ENCODE results near the gene PPP1R37. TPM values are rescaled to one million over a fixed set of nuclear protein-coding genes. Genes with fewer than 3 reads are reported as not detected.

The PPP1R37 gene
- total and polyA plus RNA-seq, 2 of the 8 experiments (the other 6 are each of a cell fraction or from before 2014, with no cell fraction given) = 14.6 to 25.7 TPM

DNA sequence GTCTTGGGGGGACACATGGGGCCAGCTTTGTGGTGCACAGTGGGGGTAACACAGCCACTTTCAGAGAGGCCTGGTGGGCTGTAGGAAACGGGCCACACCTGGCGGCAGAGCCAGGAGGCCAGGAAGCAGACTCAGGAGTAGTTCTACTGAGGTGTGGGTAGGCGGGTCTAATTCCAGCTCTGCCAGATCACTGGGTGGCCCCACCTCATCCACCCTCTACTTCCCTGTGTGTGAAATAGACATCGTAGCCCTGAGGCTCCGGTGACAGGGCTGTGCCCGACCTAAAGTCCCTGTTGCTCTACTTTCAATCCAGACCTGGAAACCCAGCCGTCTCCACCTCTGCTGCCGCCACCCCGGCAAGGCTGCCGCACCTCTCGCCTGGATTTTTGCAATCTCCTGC lies 63.8 kb downstream of the PPP1R37 start:
- Histone ChIP-seq H3K27ac (ENCODE audit: low read depth, low read length) (no peak overlapping the region), H2BK5ac (ENCODE audit: low read depth, low read length) (no peak overlapping the region), H4K20me1 (replicated peaks in 1 of 2; ENCODE audit: control insufficient read depth in 1 of 2, insufficient read depth in 2 of 2, low read length in 2 of 2) (peaks cover 0 to 12% of the 10 kb centered on the region in 2 experiments), H3K18ac (ENCODE audit: extremely low read depth, low read length) (no peak overlapping the region), H3K4me2 (ENCODE audit: insufficient read depth in 1 of 2, low read depth in 2 of 2, low read length in 2 of 2) (no peak overlapping the region), H2AK5ac (ENCODE audit: low read depth, low read length) (no peak overlapping the region), H3K9ac (replicated peaks in 1 of 4; ENCODE audit: extremely low read depth in 1 of 4, low read depth in 3 of 4, low read length in 3 of 4) (no peak overlapping the region), H3K9me3 (ENCODE audit: insufficient read depth in 2 of 2, low read depth in 1 of 2, low read length in 1 of 2) (peaks cover 0 to 8% of the 10 kb centered on the region in 2 experiments; a peak in 1 of 4 replicates), H3K79me2 (ENCODE audit: control insufficient read depth in 1 of 2, insufficient read depth in 2 of 2, low read length in 2 of 2) (no peaks in the 10 kb centered on the region), H3K23ac (ENCODE audit: insufficient read length) (no peak overlapping the region), H3K4ac (replicated peaks; ENCODE audit: insufficient read length, low read depth, low read length) (no peak overlapping the region), H3K36me3 (ENCODE audit: control insufficient read depth in 2 of 4, insufficient read depth in 4 of 4, low read length in 3 of 4) (0 out of 8 replicates have a peak, but pooled peaks cover 0 to 2% (median 0%) of the 10 kb centered on the region in 4 experiments), H3K4me1 (replicated peaks in 1 of 4; ENCODE audit: control insufficient read depth in 3 of 4, insufficient read depth in 4 of 4, low read length in 3 of 4) (peaks cover 0 to 22% (median 9%) of the 10 kb centered on the region in 4 experiments; a peak in 6 of 7 replicates), H3K56ac (replicated peaks; ENCODE audit: insufficient read length, low read depth, low read length) (no peak overlapping the region), H4K91ac (replicated peaks; ENCODE audit: insufficient read length, low read length) (no peak overlapping the region), H2BK20ac (ENCODE audit: low read length) (no peak overlapping the region), H4K8ac (ENCODE audit: extremely low read depth, insufficient read depth, low read length) (no peak overlapping the region), H3K4me3 (ENCODE audit: extremely low read depth in 1 of 4, insufficient read depth in 2 of 4, low read depth in 3 of 4, low read length in 4 of 4) (no peak overlapping the region), H3K27me3 (replicated peaks in 1 of 4; ENCODE audit: control insufficient read depth in 3 of 4, extremely low read depth in 1 of 4, insufficient read depth in 3 of 4, low read length in 3 of 4) (peaks cover 16 to 43% (median 37%) of the 10 kb centered on the region in 4 experiments), H2BK12ac (ENCODE audit: low read depth, low read length) (no peak overlapping the region), H3K14ac (ENCODE audit: insufficient read length) (no peak overlapping the region), H2BK15ac (ENCODE audit: low read length) (no peak overlapping the region), H3K23me2 (ENCODE audit: low read depth, low read length) (peaks cover 9% of the 10 kb centered on the region; the same call in 1 of the 2 replicates), H3K79me1 (ENCODE audit: low read depth, low read length) (no peaks in the 10 kb centered on the region), H2AFZ (ENCODE audit: low read length) (no peak overlapping the region), H2BK120ac (replicated peaks; ENCODE audit: low read depth, low read length) (no peak overlapping the region), H4K5ac (ENCODE audit: insufficient read length, low read depth, low read length) (no peak overlapping the region)
- 88% methylated on average over 11 of the region's 11 CpGs; no CpG with 5 or more reads in 1 of the 2 experiments for WGBS, 2 experiments (ENCODE audit: extremely low coverage in 1 of 2, insufficient coverage in 1 of 2, insufficient read length in 1 of 2, insufficient replicate concordance in 2 of 2, low coverage in 1 of 2, low lambda C conversion rate in 2 of 2, missing lambda C conversion rate in 1 of 2)
- TF ChIP-seq ATF2 (IDR thresholded peaks at IDR 0.05; ENCODE audit: low read length) = no peak
- no peak for TF ChIP-seq NRF1 (IDR thresholded peaks at IDR 0.05; ENCODE audit: low read depth, low read length)
- TF ChIP-seq CEBPB (IDR thresholded peaks at IDR 0.05; ENCODE audit: low read depth, low read length) = no peak
- no peak for TF ChIP-seq POU5F1 (IDR thresholded peaks at IDR 0.05; ENCODE audit: low read depth, low read length)
- TF ChIP-seq BACH1 (IDR thresholded peaks at IDR 0.05; ENCODE audit: low read length) = no peak
- no peak for TF ChIP-seq RXRA (IDR thresholded peaks at IDR 0.05; ENCODE audit: insufficient read depth, low read depth, low read length)
- no peak for TF ChIP-seq BRCA1 (IDR thresholded peaks at IDR 0.05; ENCODE audit: low read depth, low read length)
- DNase-seq (ENCODE audit: low read depth in 1 of 2, low spot score in 2 of 2) = no peak
- POLR2A ChIA-PET (ENCODE audit: partially characterized antibody) = interaction anchor here (1.2 to 3.3 kb wide), 3 partner anchors 8 to 148 kb away, joined by 3 to 21 read pairs (median 7); no protein-coding TSS in a partner anchor
- CTCF ChIA-PET (ENCODE audit: partially characterized antibody) = interaction anchor here (0.6 to 1.1 kb wide), 5 partner anchors 26 to 182 kb away, joined by 4 to 5 read pairs (median 4); no protein-coding TSS in a partner anchor
- FAIRE-seq = no peak
